ENCODE results near the gene FAM3C.

FAM3C gene

GRCh38 chr7:121410829-121411596, 14.9 kb upstream of the FAM3C start:
- DNase-seq, result no peak

GRCh38 chr7:121406944-121407343, 10.8 kb upstream of the FAM3C start:
- no peak for DNase-seq

- DNase-seq, result no peak
These were observed 10.4 kb upstream of the FAM3C start for GRCh38 chr7:121406461-121406860.

GRCh38 chr7:121404348-121404747, 8.2 kb upstream of the FAM3C start:
- no peak for DNase-seq

GRCh38 chr7:121402701-121403100, 6.6 kb upstream of the FAM3C start:
- DNase-seq, result no peak

- DNase-seq, result no peak
These were observed 5.8 kb upstream of the FAM3C start for GRCh38 chr7:121401896-121402295.

- DNase-seq, result peak in 1 of 4 experiments; percentile 12
These were observed 2.1 kb upstream of the FAM3C start for GRCh38 chr7:121398246-121398645.

GRCh38 chr7:121397822-121398221, 1.7 kb upstream of the FAM3C start:
- DNase-seq, result no peak

- DNase-seq, result no peak
These were observed 1.3 kb upstream of the FAM3C start for GRCh38 chr7:121397361-121397760.

- DNase-seq, result peak in 1 of 4 experiments; percentile 3
These were observed 581 bp downstream of the FAM3C start for GRCh38 chr7:121395494-121395960.

GRCh38 chr7:121394709-121395140, 1.4 kb downstream of the FAM3C start:
- no peak for DNase-seq

GRCh38 chr7:121393005-121393366, 3.1 kb downstream of the FAM3C start:
- DNase-seq, result no peak

GRCh38 chr7:121392277-121393004, 3.7 kb downstream of the FAM3C start:
- DNase-seq, result no peak

- DNase-seq, result no peak
These were observed 4.4 kb downstream of the FAM3C start for GRCh38 chr7:121391686-121392085.

- no peak for DNase-seq
These were observed 5.5 kb downstream of the FAM3C start for GRCh38 chr7:121390617-121391016.

GRCh38 chr7:121390109-121390508, 6.0 kb downstream of the FAM3C start:
- DNase-seq, result no peak

GRCh38 chr7:121388950-121389349, 7.2 kb downstream of the FAM3C start:
- no peak for DNase-seq

GRCh38 chr7:121385800-121386179, 10.3 kb downstream of the FAM3C start:
- peak; percentile 60 to 91 (median 78) for DNase-seq

GRCh38 chr7:121385056-121385799, 10.9 kb downstream of the FAM3C start:
- no peak for DNase-seq

- DNase-seq, result no peak
These were observed 11.8 kb downstream of the FAM3C start for GRCh38 chr7:121384265-121384664.

- DNase-seq, result no peak
These were observed 12.7 kb downstream of the FAM3C start for GRCh38 chr7:121383235-121383910.

GRCh38 chr7:121382473-121382872, 13.6 kb downstream of the FAM3C start:
- DNase-seq, result no peak

GRCh38 chr7:121379930-121380329, 16.2 kb downstream of the FAM3C start:
- DNase-seq, result no peak

Data from suppressor macrophage (primary cell).